Stomach smooth muscle (tissue), 2 donors: ENCODE results near the gene MYO18A.
A peak's percentile ranks its signal among the peaks of the same experiment; 100 is the strongest.

Experiments
- H3K27ac ChIP-seq: one replicate; pipeline ENCODE4 v1.7.0; 2013; ENCODE audit warnings: mild to moderate bottlenecking, low read length, inconsistent platforms
- H3K27me3 ChIP-seq, 2 donors: one replicate each; pipeline ENCODE4 v1.7.0; 2013; ENCODE audit warnings: low read length in 2 of 2; ENCODE audit not compliant: insufficient read depth in 2 of 2, control insufficient read depth in 1 of 2
- H3K36me3 ChIP-seq, 2 donors: one replicate each; pipeline ENCODE4 v1.7.0; 2013; ENCODE audit warnings: low read length in 2 of 2; ENCODE audit not compliant: control insufficient read depth in 2 of 2, insufficient read depth in 2 of 2
- H3K4me1 ChIP-seq: one replicate; pipeline ENCODE4 v1.7.0; 2013; ENCODE audit warnings: low read length; ENCODE audit not compliant: control insufficient read depth, insufficient read depth
- H3K4me3 ChIP-seq, 2 donors: one replicate each; pipeline ENCODE4 v1.7.0; 2013; ENCODE audit warnings: low read length in 2 of 2
- H3K9ac ChIP-seq, 2 donors: one replicate each; pipeline ENCODE4 v1.7.0; 2013; ENCODE audit warnings: low read length in 2 of 2, mild to moderate bottlenecking in 1 of 2
- H3K9me3 ChIP-seq, 2 donors: one replicate each; pipeline ENCODE4 v1.7.0; 2013; ENCODE audit warnings: low read length in 2 of 2; ENCODE audit not compliant: control insufficient read depth in 2 of 2
- donor health status: healthy.
- donor health status: Pancreatic carcinoma.

The MYO18A gene

DNA sequence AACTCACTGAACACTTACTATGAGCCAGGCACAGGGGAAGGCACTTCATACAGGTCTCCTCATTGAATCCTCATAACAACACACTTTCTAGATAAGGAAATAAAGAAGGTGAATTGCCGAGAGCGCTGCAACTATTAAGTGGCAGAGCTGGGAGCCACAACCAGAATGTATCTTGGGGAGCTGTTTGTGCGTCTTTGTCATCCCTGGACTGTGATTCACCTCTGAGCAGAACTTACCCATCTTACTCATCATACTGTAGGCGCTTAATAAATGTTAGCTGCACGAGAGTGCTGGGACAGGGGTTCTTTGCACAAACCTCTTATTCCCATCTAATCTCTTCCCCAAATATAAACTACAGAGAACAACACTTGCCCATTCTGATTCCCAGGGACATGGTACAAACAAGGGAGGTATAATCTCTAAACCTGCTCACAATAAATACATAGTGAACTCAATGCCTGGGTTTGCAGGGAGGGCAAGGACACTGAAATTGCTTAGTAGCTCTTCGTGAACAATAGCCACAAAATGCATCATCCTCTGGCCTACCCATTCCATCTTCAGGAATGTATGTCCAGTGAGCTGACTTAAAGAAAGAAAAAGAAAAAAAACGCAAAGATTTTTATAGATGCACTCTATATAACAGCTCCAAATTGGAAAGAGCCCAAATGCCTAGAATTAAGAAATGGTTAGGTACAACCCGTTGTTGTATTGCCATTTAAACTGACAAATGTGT, 43.0 kb downstream of the MYO18A start:
- no peak overlapping the region for H3K27ac ChIP-seq
- H3K9ac ChIP-seq = no peak overlapping the region
- no peak overlapping the region for H3K4me3 ChIP-seq
- H3K4me1 ChIP-seq = peaks cover 45% of the 10 kb centered on the region
- peaks cover 0 to 4% of the 10 kb centered on the region in 2 donors for H3K36me3 ChIP-seq
- no peaks in the 10 kb centered on the region for H3K27me3 ChIP-seq
- no peaks in the 10 kb centered on the region for H3K9me3 ChIP-seq

- Histone ChIP-seq H3K27me3 (no peaks in the 10 kb centered on the region), H3K9ac (no peak overlapping the region), H3K9me3 (no peaks in the 10 kb centered on the region), H3K36me3 (peaks cover 0 to 6% of the 10 kb centered on the region in 2 donors), H3K27ac (no peak overlapping the region), H3K4me3 (no peak overlapping the region), H3K4me1 (peaks cover 35% of the 10 kb centered on the region)
These were observed 44.7 kb downstream of the MYO18A start for GRCh38 chr17:29135464-29135863.

- peaks cover 0 to 13% of the 10 kb centered on the region in 2 donors for H3K36me3 ChIP-seq
- peaks cover 17% of the 10 kb centered on the region for H3K4me1 ChIP-seq
- no peak overlapping the region for H3K4me3 ChIP-seq
- no peak overlapping the region for H3K9ac ChIP-seq
- H3K27me3 ChIP-seq = no peaks in the 10 kb centered on the region
- H3K27ac ChIP-seq = no peak overlapping the region
- no peaks in the 10 kb centered on the region for H3K9me3 ChIP-seq
These were observed 47.0 kb downstream of the MYO18A start for GRCh38 chr17:29133121-29133713.

- Histone ChIP-seq H3K27ac (no peak overlapping the region), H3K36me3 (peaks cover 0 to 17% of the 10 kb centered on the region in 2 donors), H3K9ac (peak overlapping the region in 1 of 2 donors; percentile 30), H3K4me3 (no peak overlapping the region), H3K27me3 (no peaks in the 10 kb centered on the region), H3K4me1 (peaks cover 17% of the 10 kb centered on the region), H3K9me3 (no peaks in the 10 kb centered on the region)
These were observed 48.1 kb downstream of the MYO18A start for GRCh38 chr17:29131814-29132682.

GRCh38 chr17:29129731-29130130, 50.5 kb downstream of the MYO18A start:
- no peak overlapping the region for H3K4me3 ChIP-seq
- H3K9me3 ChIP-seq = no peaks in the 10 kb centered on the region
- H3K27ac ChIP-seq = no peak overlapping the region
- no peak overlapping the region for H3K9ac ChIP-seq
- H3K36me3 ChIP-seq = peaks cover 0 to 12% of the 10 kb centered on the region in 2 donors
- peaks cover 21% of the 10 kb centered on the region for H3K4me1 ChIP-seq
- H3K27me3 ChIP-seq = no peaks in the 10 kb centered on the region

DNA sequence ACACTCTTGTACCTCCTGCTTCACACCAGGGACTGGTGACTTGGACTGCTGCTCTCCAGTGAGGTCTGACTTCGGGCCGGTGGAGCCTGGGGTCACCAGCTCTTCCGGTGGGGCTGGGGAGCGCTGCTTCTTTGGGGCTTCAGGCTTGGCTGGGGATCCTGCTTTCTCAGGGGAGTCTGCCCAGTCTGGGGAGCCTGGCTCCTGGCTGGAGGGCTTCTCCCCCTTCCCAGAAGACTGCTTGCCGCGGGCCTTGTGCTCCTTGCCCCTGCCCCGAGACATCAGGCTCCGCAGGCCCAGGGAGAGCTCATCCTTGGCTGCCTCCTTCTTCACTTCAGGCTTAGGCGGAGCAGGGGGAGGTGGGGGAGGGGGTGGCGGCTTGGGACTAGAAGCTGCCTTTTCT, 52.4 kb downstream of the MYO18A start:
- Histone ChIP-seq H3K4me3 (no peak overlapping the region), H3K9ac (no peak overlapping the region), H3K27ac (no peak overlapping the region), H3K36me3 (peaks cover 0 to 12% of the 10 kb centered on the region in 2 donors), H3K27me3 (no peaks in the 10 kb centered on the region), H3K4me1 (peaks cover 15% of the 10 kb centered on the region), H3K9me3 (no peaks in the 10 kb centered on the region)

DNA sequence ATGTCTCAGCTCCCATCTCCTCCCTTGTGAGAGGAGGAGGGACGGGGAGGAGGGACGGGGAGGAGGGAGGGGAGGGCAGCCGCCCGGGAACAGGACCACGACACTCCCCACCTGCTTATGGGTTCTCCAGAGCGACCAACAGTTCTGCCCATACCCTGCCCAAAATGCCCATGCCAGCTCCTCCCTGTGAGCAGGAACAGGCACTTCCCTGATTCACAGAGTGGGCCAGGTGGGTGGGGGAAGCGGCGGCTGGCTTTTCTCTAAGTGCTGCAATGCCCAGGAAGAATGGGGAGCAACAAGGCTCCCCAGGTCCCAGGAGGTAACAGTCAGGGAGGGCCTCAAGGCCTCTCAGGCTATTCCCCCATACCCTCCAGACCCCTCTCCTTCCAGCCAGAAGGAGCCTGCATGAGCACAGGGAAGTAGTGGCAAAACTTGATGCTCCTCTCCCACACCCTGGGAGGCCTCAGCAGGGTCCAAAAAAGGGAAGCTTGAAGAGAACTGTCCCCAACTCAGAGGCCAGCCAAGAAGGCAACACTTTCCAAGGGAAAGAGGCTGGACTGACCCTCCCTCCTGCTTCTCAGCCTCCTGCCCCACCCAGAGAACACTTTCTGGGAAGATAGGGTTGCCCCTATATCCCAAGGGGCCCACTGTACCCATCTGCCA, 53.8 kb downstream of the MYO18A start:
- Histone ChIP-seq H3K36me3 (peaks cover 7 to 13% of the 10 kb centered on the region in 2 donors), H3K9me3 (no peaks in the 10 kb centered on the region), H3K4me1 (peaks cover 7% of the 10 kb centered on the region), H3K27me3 (no peaks in the 10 kb centered on the region), H3K4me3 (no peak overlapping the region), H3K9ac (no peak overlapping the region), H3K27ac (no peak overlapping the region)

GRCh38 chr17:29125651-29126050, 54.5 kb downstream of the MYO18A start:
- no peak overlapping the region for H3K9ac ChIP-seq
- H3K27ac ChIP-seq = no peak overlapping the region
- peaks cover 14 to 19% of the 10 kb centered on the region in 2 donors for H3K36me3 ChIP-seq

GRCh38 chr17:29124925-29125273, 55.3 kb downstream of the MYO18A start:
- Histone ChIP-seq H3K9me3 (no peaks in the 10 kb centered on the region), H3K36me3 (peaks cover 15 to 27% of the 10 kb centered on the region in 2 donors), H3K27ac (no peak overlapping the region), H3K4me3 (no peak overlapping the region), H3K4me1 (peaks cover 7% of the 10 kb centered on the region), H3K27me3 (no peaks in the 10 kb centered on the region), H3K9ac (no peak overlapping the region)

More at GRCh38 chr17:29125651-29126050, 54.5 kb downstream of the MYO18A start:
- Histone ChIP-seq H3K9me3 (no peaks in the 10 kb centered on the region), H3K27me3 (no peaks in the 10 kb centered on the region), H3K4me1 (peaks cover 7% of the 10 kb centered on the region), H3K4me3 (no peak overlapping the region)

GRCh38 chr17:29124135-29124924, 55.9 kb downstream of the MYO18A start:
- Histone ChIP-seq H3K9me3 (no peaks in the 10 kb centered on the region), H3K27ac (no peak overlapping the region), H3K36me3 (peaks cover 15 to 25% of the 10 kb centered on the region in 2 donors), H3K27me3 (no peaks in the 10 kb centered on the region), H3K4me3 (no peak overlapping the region), H3K4me1 (peaks cover 7% of the 10 kb centered on the region), H3K9ac (no peak overlapping the region)
